Smooth muscle cell (in vitro differentiated cells): ENCODE data around the gene SUPT4H1. TPM values are rescaled to one million over a fixed set of nuclear protein-coding genes. Genes with fewer than 3 reads are reported as not detected.

Experiments
- DNase-seq: peaks from one replicate; lab custom pipeline; 2025; ENCODE audit not compliant: unreplicated experiment; lab: John Stamatoyannopoulos, UW
- H2AFZ ChIP-seq: fragments of 200-600 bp; sonication (generic); 2 replicates; pipeline ENCODE4 v1.6.0; 2016; ENCODE audit warnings: antibody characterized with exemption, low read depth, mild to moderate bottlenecking
- H3F3A ChIP-seq: fragments of 200-600 bp; sonication (generic); 2 replicates; pipeline ENCODE4 v1.6.0; 2017; ENCODE audit warnings: antibody characterized with exemption, low read depth
- H3K27ac ChIP-seq: fragments of 200-600 bp; sonication (generic); 2 replicates; pipeline ENCODE4 v1.5.1; 2016; ENCODE audit warnings: low read depth, mild to moderate bottlenecking
- H3K27me3 ChIP-seq: fragments of 200-600 bp; sonication (generic); 2 replicates; pipeline ENCODE4 v1.6.1; 2016; ENCODE audit warnings: low read depth, mild to moderate bottlenecking
- H3K36me3 ChIP-seq: fragments of 200-600 bp; sonication (generic); 2 replicates; pipeline ENCODE4 v1.5.1; 2016; ENCODE audit warnings: low read depth
- H3K4me1 ChIP-seq: fragments of 200-600 bp; sonication (generic); 2 replicates; pipeline ENCODE4 v1.5.1; 2016; ENCODE audit warnings: low read depth
- H3K4me2 ChIP-seq: fragments of 200-600 bp; sonication (generic); 2 replicates; pipeline ENCODE4 v1.6.0; 2016; ENCODE audit warnings: mild to moderate bottlenecking
- H3K4me3 ChIP-seq: fragments of 200-600 bp; sonication (generic); 2 replicates; pipeline ENCODE4 v1.5.1; 2016; ENCODE audit warnings: mild to moderate bottlenecking
- H3K79me2 ChIP-seq: fragments of 200-600 bp; sonication (generic); 2 replicates; pipeline ENCODE4 v1.6.0; 2016; ENCODE audit warnings: low read depth, mild to moderate bottlenecking
- H3K9ac ChIP-seq: fragments of 200-600 bp; sonication (generic); 2 replicates; pipeline ENCODE4 v1.6.0; 2016; ENCODE audit warnings: low read depth
- H3K9me3 ChIP-seq: fragments of 200-600 bp; sonication (generic); replicated peaks from 2 replicates; pipeline ENCODE4 v1.5.1; 2016; ENCODE audit warnings: low read depth
- H4K20me1 ChIP-seq: fragments of 200-600 bp; sonication (generic); 2 replicates; pipeline ENCODE4 v1.6.0; 2016; ENCODE audit warnings: low read depth
- WGBS: methylation state at CpG from one replicate; pipeline ENCODE4 v1.1.7; 2016; ENCODE audit warnings: low lambda C conversion rate; 5-methylcytosine and 5-hydroxymethylcytosine counted together
- polyA plus RNA-seq: library from polyadenylated mRNA; unstranded; fragments of >200 nt; fragmentation: Nextera tagmentation; extraction: Ambion mirVana; gene quantifications from 2 replicates; pipeline ENCODE4 v1.2.1, GENCODE V29; 2016
- total RNA-seq: library from RNA; depleted of rRNA; stranded (reverse); fragments of >200 nt; gene quantifications from 2 replicates; pipeline ENCODE4 v1.2.3, GENCODE V29; 2014
- TF ChIP-seq, protein P1 (sequence below): fragments of 200-600 bp; sonication (generic); IDR thresholded peaks from 2 replicates; pipeline ENCODE4 v1.5.1; 2017; ENCODE audit warnings: borderline replicate concordance, mild to moderate bottlenecking, antibody characterized with exemption; ENCODE audit not compliant: insufficient read depth, poor library complexity, severe bottlenecking

SUPT4H1 gene
- total and polyA plus RNA-seq, 2 experiments from 2014 or later: 66.1 to 107 TPM

DNA sequence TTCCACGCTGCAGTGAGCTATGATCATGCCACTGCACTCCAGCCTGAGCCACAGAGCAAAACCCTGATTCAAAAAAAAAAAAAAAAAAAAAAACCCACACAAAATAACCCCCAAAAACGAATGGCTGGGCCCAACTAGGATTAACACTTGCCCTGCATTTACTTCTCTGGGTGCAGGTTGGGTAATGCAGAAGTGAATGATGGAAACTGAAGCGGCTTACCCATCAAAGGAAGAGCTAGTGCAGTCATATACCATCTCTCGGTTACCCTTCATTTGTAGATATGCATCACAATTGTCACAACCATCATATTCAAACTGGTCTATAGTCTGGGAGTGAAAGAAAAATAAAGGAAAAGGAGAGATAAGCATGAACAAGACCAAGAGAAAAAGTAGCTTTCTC is 819 bp downstream of the SUPT4H1 start:
- H3K27ac ChIP-seq: no peak overlapping the region
- H3K9me3 ChIP-seq: no peaks in the 10 kb centered on the region
- peak overlapping the region; percentile 80 for H3K9ac ChIP-seq
- no peak overlapping the region for H2AFZ ChIP-seq
- peaks cover 9% of the 10 kb centered on the region for H3K4me1 ChIP-seq
- peaks cover 26% of the 10 kb centered on the region for H3K36me3 ChIP-seq
- H3K4me2 ChIP-seq: peak overlapping the region; percentile 93
- DNase-seq: no peak
- H3K79me2 ChIP-seq: peaks cover 22% of the 10 kb centered on the region
- H3F3A ChIP-seq: peaks cover 14% of the 10 kb centered on the region
- WGBS: 81% methylated on average over 4 of the region's 4 CpGs
- no peaks in the 10 kb centered on the region for H4K20me1 ChIP-seq
- H3K27me3 ChIP-seq: no peaks in the 10 kb centered on the region
- peak overlapping the region; percentile 89 for H3K4me3 ChIP-seq
- TF ChIP-seq, protein P1, sequence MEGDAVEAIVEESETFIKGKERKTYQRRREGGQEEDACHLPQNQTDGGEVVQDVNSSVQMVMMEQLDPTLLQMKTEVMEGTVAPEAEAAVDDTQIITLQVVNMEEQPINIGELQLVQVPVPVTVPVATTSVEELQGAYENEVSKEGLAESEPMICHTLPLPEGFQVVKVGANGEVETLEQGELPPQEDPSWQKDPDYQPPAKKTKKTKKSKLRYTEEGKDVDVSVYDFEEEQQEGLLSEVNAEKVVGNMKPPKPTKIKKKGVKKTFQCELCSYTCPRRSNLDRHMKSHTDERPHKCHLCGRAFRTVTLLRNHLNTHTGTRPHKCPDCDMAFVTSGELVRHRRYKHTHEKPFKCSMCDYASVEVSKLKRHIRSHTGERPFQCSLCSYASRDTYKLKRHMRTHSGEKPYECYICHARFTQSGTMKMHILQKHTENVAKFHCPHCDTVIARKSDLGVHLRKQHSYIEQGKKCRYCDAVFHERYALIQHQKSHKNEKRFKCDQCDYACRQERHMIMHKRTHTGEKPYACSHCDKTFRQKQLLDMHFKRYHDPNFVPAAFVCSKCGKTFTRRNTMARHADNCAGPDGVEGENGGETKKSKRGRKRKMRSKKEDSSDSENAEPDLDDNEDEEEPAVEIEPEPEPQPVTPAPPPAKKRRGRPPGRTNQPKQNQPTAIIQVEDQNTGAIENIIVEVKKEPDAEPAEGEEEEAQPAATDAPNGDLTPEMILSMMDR: no peak

DNA sequence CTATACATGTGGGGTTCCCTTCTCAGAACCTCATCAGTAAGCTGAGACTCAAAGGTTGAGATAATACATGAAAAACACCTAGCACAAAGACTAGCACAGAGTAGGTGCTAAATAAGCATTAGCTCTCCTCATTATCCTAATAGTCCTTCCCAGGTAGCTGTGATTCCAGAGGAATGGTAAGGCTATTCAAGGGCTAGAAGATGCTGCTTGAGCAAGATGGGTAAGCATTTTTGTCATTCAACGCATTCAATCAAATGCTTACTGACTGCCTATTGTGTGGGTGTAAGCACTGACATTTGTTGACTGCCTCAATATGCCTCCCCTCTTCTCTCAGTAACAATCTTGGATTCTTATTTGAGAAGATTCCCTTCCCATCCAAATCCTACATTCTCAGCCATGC is 4.0 kb downstream of the SUPT4H1 start:
- H3K79me2 ChIP-seq: peaks cover 22% of the 10 kb centered on the region
- no peaks in the 10 kb centered on the region for H3K27me3 ChIP-seq
- no peak overlapping the region for H3K4me3 ChIP-seq
- WGBS: 100% methylated on average over 1 of the region's 1 CpG
- H2AFZ ChIP-seq: no peak overlapping the region
- no peaks in the 10 kb centered on the region for H3K9me3 ChIP-seq
- no peak for DNase-seq
- peaks cover 21% of the 10 kb centered on the region for H3F3A ChIP-seq
- H3K27ac ChIP-seq: no peak overlapping the region
- H3K9ac ChIP-seq: no peak overlapping the region
- peaks cover 26% of the 10 kb centered on the region for H3K36me3 ChIP-seq
- H3K4me1 ChIP-seq: peaks cover 4% of the 10 kb centered on the region
- TF ChIP-seq, protein P1: no peak
- no peak overlapping the region for H3K4me2 ChIP-seq
- no peaks in the 10 kb centered on the region for H4K20me1 ChIP-seq

DNA sequence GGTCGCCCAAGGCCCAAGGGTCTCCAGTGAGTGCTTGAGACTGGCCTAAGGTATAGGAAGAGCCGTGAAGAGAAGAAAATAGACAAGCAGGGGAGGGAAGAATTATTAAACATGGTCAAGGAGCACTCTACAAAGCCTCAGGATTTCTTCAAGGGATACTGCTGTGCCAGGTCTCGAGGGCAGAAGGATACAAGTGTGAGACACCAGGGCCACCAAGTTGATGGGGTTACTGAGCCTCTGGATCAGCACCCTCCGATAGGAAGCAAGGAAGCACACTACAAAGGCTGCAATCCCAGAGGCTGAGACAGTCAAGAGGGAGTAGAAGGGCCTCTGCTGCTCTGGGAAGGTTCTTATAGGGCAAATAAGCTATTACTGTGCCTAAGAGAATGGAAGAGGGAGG is 6.5 kb downstream of the SUPT4H1 start:
- Histone ChIP-seq H2AFZ (no peak overlapping the region), H3K9me3 (no peaks in the 10 kb centered on the region), H3K4me3 (no peak overlapping the region), H3K27ac (no peak overlapping the region), H4K20me1 (no peaks in the 10 kb centered on the region), H3K4me2 (no peak overlapping the region), H3K4me1 (no peaks in the 10 kb centered on the region), H3F3A (peaks cover 14% of the 10 kb centered on the region), H3K79me2 (peaks cover 8% of the 10 kb centered on the region), H3K36me3 (peaks cover 26% of the 10 kb centered on the region), H3K9ac (no peak overlapping the region), H3K27me3 (no peaks in the 10 kb centered on the region)
- DNase-seq: no peak
- WGBS: 89% methylated on average over 4 of the region's 4 CpGs
- TF ChIP-seq, protein P1: no peak

DNA sequence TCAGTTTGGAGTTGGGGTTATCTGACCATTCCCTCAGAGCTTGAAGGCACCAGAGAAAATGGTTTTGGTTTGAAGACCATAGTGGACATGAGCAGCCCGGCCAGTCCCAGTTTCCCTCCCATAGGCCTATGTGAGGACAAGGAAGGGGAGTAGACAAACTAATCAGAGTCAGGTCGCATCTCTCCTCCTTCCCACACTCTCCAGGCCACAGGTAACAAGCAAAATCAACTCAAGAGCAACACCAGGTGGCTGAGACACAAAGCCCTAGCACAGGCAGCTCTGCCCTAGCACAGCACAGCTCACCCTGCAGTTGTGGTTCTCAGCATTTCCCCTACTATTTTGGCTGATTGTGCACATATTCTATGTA is 7.2 kb downstream of the SUPT4H1 start:
- Histone ChIP-seq H3K9ac (no peak overlapping the region), H3F3A (peaks cover 18% of the 10 kb centered on the region), H3K9me3 (no peaks in the 10 kb centered on the region), H3K36me3 (peaks cover 24% of the 10 kb centered on the region), H3K4me3 (no peak overlapping the region), H3K79me2 (peaks cover 8% of the 10 kb centered on the region), H3K4me1 (no peaks in the 10 kb centered on the region), H3K27ac (no peak overlapping the region), H3K27me3 (no peaks in the 10 kb centered on the region), H3K4me2 (no peak overlapping the region), H2AFZ (no peak overlapping the region), H4K20me1 (no peaks in the 10 kb centered on the region)
- TF ChIP-seq, protein P1: no peak
- WGBS: 92% methylated on average over 2 of the region's 2 CpGs
- DNase-seq: no peak
